Stimulated activated naive CD8-positive, alpha-beta T cell treated with anti-CD3 and anti-CD28 coated beads, Interleukin-15, Interleukin-2, amounts not matched to agents 100 ng/mL and 50 ng/mL, for 24 hours (primary cell): ENCODE data around the gene ITLN1.
"Not testable (repeated sequence)": the region's sequence is repeated elsewhere in the genome, so short reads cannot be mapped to it uniquely, and the experiment has no call there.

ENCODE experiments used
- H3K27ac Mint-ChIP-seq: one replicate; pipeline ENCODE4 v1.8.0; 2021; ENCODE audit warnings: mild to moderate bottlenecking, mixed read lengths
- H3K27me3 Mint-ChIP-seq: one replicate; pipeline ENCODE4 v1.8.0; 2021; ENCODE audit warnings: mixed read lengths
- H3K36me3 Mint-ChIP-seq: one replicate; pipeline ENCODE4 v1.8.0; 2021; ENCODE audit warnings: low read depth, mixed read lengths
- H3K4me1 Mint-ChIP-seq: one replicate; pipeline ENCODE4 v1.8.0; 2021; ENCODE audit warnings: low read depth, mixed read lengths
- H3K4me3 Mint-ChIP-seq: one replicate; pipeline ENCODE4 v1.8.0; 2021; ENCODE audit warnings: mild to moderate bottlenecking, mixed read lengths
- H3K9me3 Mint-ChIP-seq: one replicate; pipeline ENCODE4 v1.8.0; 2021; ENCODE audit warnings: mixed read lengths

Gene ITLN1

DNA sequence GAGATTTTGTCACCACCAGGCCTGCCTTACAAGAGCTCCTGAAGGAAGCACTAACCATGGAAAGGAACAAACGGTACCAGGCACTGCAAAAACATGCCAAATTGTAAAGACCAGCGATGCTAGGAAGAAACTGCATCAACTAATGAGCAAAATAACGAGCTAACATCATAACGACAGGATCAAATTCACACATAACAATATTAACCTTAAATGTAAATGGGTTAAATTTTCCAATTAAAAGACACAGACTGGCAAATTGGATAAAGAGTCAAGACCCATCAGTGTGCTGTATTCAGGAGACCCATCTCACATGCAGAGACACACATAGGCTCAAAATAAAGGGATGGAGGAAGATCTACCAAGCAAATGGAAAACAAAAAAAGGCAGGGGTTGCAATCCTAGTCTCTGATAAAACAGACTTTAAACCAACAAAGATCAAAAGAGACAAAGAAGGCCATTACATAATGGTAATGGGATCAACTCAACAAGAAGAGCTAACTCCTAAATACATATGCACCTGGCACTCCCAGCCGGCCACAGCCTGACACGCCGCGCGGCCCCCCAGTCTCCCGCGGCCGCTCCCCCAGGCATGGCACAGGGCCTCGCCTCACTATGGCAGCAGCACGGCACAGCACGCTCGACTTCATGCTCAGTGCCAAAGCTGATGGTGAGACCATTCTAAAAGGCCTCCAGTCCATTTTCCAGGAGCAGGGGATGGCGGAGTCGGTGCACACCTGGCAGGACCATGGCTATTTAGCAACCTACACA, 9.6 kb upstream of the ITLN1 start:
- not testable (repeated sequence) for H3K4me3 Mint-ChIP-seq, H3K27me3 Mint-ChIP-seq, H3K27ac Mint-ChIP-seq, H3K4me1 Mint-ChIP-seq, H3K36me3 Mint-ChIP-seq
- H3K9me3 Mint-ChIP-seq, result peaks cover 10% of the 10 kb centered on the region

DNA sequence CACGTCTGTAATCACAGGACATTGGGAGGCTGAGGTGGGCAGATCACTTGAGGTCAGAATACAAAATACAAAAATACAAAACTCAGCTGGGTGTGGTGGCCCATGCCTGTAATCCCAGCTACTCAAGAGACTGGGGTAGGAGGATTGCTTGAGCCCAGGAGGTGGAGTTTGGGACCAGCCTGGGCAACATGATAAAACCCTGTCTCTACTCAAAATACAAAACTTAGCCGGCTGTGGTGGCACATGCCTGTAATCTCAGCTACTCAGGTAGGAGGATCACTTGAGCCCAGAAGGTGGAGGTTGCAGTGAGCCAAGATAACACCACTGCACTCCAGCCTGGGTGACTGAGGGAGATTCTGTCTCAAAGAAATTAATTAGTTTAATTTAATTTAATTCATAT, 6.5 kb upstream of the ITLN1 start:
- Mint-ChIP-seq H3K9me3 (peaks cover 10% of the 10 kb centered on the region), H3K27me3 (peaks cover 4% of the 10 kb centered on the region), H3K36me3 (no peaks in the 10 kb centered on the region)

DNA sequence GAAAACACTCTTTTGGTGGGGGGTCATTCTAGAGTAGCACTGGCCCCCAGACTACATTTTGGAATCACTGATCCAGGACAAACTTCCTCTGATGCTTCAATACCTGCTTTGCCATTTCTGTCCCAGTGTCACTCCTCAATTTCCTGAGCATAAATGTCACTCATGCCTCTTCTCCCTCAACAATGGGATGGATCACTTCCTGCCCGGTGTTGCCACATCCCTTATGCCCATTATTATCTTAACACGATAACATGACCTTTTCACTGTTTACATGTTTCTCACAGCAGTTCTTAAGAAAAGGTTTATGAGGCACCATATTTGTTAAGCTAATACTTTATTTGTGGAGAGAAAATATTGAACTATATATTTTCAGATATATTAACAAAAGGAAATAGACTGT, 3.9 kb upstream of the ITLN1 start:
- no peak overlapping the region for H3K4me3 Mint-ChIP-seq
- H3K36me3 Mint-ChIP-seq, result no peaks in the 10 kb centered on the region
- no peak overlapping the region for H3K27ac Mint-ChIP-seq
- H3K9me3 Mint-ChIP-seq, result peaks cover 5% of the 10 kb centered on the region
- no peaks in the 10 kb centered on the region for H3K27me3 Mint-ChIP-seq
- H3K4me1 Mint-ChIP-seq, result peaks cover 6% of the 10 kb centered on the region

More for the DNA sequence above, 6.5 kb upstream of the ITLN1 start:
- no peaks in the 10 kb centered on the region for H3K4me1 Mint-ChIP-seq
- no peak overlapping the region for H3K27ac Mint-ChIP-seq
- H3K4me3 Mint-ChIP-seq, result no peak overlapping the region

DNA sequence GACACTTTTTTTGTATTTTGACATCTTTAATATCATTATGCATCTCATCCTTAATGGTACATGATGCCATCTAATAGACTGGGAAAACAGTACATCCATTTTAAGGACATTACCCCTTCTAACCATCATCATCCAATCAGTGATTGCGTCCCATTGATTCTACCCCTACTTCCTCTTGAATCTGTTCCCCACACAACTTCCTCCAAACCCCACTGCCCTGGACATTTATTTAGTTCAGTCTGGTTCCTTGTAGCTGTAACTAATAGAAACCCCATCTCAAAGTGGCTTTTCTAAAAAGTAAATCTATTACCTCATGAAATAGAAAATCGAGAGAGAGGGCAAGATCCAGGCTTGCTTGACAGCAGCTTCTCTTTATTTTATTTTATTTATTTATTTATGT, 2.1 kb upstream of the ITLN1 start:
- Mint-ChIP-seq H3K4me3 (no peak overlapping the region), H3K27ac (no peak overlapping the region), H3K36me3 (no peaks in the 10 kb centered on the region), H3K27me3 (no peaks in the 10 kb centered on the region), H3K4me1 (peaks cover 6% of the 10 kb centered on the region), H3K9me3 (no peaks in the 10 kb centered on the region)

DNA sequence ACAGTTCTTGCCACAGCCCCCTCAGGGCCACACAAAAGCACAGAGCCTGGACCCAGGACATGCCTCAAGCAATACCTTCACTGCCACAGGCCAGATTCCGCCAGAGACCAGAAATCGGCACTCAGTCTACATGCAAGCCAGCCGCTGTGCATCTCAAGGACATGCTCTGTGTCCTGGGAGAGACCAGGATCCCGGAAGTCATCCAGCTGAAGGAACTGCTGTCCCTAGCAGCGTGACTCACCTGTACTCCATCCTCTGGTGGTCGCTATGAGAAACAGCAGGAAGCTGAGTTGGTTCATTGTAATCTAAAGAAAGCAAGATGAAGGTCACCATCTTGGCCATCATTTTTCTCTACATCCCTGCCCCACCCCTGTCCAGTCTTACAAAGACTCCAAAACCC, 401 bp downstream of the ITLN1 start:
- Mint-ChIP-seq H3K4me3 (no peak overlapping the region), H3K27ac (no peak overlapping the region)

DNA sequence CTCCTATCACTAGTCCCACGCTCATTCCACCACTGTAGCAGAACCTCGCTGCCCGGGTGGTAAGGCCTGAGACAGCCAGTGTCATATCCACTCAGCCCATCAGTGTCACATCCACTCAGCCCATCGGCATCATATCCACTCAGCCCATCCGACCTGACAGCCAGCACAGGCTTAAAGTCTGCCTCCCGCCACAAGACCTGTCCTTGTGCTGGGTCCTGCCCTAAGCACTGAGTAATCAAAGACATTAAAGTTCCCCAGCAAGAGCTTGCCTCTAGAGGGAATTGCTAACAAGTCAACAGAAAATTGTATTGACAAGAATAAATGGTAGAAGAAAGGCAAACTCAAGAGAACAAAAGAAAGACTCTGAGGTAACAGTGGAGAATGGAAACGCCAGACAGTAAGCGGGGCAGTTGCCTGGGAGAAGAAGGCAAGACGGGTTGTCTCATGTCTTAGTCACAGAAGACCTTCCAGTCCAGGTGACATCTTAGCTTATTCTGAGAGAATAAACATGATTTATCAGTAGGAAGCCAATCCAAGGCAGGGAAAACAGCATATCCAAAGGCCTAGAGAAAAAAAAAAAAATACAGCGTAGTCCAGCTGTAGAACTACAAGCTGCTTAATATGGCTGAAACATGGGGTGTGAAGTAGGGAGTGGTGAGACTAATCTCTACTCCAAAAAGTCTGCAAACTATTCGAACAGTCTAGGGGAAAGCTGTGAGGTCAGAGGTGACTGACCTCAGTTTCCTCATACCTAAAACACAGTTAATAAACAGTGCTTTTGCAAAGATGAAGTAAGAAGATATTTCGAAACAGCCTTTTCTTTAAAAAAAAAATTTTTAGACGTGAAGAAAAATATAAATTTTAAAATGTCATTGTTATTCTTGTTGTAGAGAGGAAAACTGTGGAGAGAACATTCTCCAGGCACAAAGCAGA, 1.1 kb downstream of the ITLN1 start:
- Mint-ChIP-seq H3K9me3 (no peaks in the 10 kb centered on the region), H3K4me1 (peaks cover 9% of the 10 kb centered on the region)

More for the DNA sequence above, 401 bp downstream of the ITLN1 start:
- Mint-ChIP-seq H3K36me3 (no peaks in the 10 kb centered on the region), H3K4me1 (peaks cover 6% of the 10 kb centered on the region), H3K27me3 (no peaks in the 10 kb centered on the region), H3K9me3 (no peaks in the 10 kb centered on the region)

DNA sequence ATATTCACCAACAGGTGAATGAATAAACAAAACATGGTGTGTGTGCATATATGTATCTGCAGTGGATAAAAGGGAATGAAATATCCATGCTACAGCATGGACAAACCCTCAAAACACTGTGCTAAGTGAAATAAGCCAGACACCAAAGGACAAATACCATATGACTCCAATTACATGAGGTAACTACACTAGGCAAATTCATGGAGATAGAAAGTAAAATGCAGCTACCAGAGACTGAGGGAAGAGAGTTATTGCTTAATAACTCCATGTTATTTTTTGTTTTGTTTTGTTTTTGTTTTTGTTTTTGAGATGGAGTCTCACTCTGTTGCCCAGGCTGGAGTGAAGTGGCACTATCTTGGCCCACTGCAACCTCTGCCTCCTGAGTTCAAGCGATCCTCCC, 2.4 kb downstream of the ITLN1 start:
- no peak overlapping the region for H3K4me3 Mint-ChIP-seq
- no peak overlapping the region for H3K27ac Mint-ChIP-seq
- H3K9me3 Mint-ChIP-seq, result no peaks in the 10 kb centered on the region
- no peaks in the 10 kb centered on the region for H3K27me3 Mint-ChIP-seq
- peaks cover 11% of the 10 kb centered on the region for H3K4me1 Mint-ChIP-seq
- no peaks in the 10 kb centered on the region for H3K36me3 Mint-ChIP-seq

More for the DNA sequence above, 1.1 kb downstream of the ITLN1 start:
- no peak overlapping the region for H3K27ac Mint-ChIP-seq
- H3K4me3 Mint-ChIP-seq, result no peak overlapping the region
- H3K36me3 Mint-ChIP-seq, result no peaks in the 10 kb centered on the region
- no peaks in the 10 kb centered on the region for H3K27me3 Mint-ChIP-seq

DNA sequence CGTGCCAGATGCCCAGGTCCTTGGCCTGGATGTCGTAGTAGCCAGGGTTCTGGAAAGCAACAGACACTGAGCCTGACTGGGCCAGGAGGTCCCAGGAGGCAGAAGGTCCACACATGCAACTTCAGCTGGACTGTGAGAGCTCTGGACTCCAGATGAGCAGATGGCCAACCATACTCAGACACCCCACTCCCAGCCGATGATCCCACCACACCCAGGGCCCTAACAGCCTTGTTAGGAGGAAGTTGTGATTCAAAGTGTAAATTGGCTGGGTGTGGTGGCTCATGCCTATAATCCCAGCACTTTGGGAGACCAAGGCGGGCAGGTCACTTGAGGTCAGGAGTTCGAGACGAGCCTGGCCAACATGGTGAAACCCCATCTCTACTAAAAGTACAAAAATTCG, 3.7 kb downstream of the ITLN1 start:
- not testable (repeated sequence) for H3K36me3 Mint-ChIP-seq, H3K4me3 Mint-ChIP-seq, H3K27ac Mint-ChIP-seq, H3K27me3 Mint-ChIP-seq, H3K9me3 Mint-ChIP-seq
- H3K4me1 Mint-ChIP-seq, result peaks cover 21% of the 10 kb centered on the region

DNA sequence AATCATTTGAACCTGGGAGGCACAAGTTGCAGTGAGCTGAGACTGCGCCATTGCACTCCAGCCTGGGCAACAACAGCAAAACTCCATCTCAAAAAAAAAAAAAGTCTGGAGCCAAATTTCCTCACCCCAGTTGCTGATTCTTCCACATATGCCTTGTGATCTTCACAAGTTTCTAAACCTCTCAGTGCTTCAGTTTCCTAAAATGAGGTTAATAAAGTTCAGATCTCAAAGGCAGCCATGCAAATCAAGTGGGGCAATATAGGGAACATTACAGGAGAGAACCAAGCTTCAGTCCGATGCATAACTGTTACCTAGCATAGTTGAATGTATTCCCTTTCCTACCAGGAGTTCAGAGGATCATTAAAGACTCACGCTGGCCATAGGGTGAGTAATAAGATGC, 4.8 kb downstream of the ITLN1 start:
- H3K27ac Mint-ChIP-seq, result no peak overlapping the region
- no peaks in the 10 kb centered on the region for H3K36me3 Mint-ChIP-seq
- H3K9me3 Mint-ChIP-seq, result no peaks in the 10 kb centered on the region
- no peak overlapping the region for H3K4me3 Mint-ChIP-seq
- H3K4me1 Mint-ChIP-seq, result peaks cover 22% of the 10 kb centered on the region
- H3K27me3 Mint-ChIP-seq, result no peaks in the 10 kb centered on the region

DNA sequence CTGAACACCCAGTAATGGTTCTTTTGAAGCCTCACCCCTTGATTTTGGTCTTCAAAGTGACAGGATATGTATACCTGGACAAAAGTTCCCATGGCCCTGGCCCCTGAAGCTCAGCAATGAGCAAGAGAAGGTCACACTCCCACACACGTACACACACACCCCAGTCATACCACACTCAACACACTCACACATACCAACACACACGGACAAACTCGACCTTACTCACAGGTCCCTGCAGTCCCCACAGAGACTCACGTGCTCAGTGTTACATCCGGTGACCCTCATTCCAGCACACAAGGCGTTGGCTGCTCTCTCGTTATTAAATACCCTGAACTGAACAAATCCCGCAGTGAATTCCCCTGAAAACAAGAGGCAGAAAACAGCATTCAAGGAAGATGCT, 5.9 kb downstream of the ITLN1 start:
- no peaks in the 10 kb centered on the region for H3K9me3 Mint-ChIP-seq
- H3K36me3 Mint-ChIP-seq, result no peaks in the 10 kb centered on the region
- H3K27ac Mint-ChIP-seq, result no peak overlapping the region
- H3K4me3 Mint-ChIP-seq, result no peak overlapping the region
- H3K4me1 Mint-ChIP-seq, result peaks cover 24% of the 10 kb centered on the region
- H3K27me3 Mint-ChIP-seq, result no peaks in the 10 kb centered on the region

DNA sequence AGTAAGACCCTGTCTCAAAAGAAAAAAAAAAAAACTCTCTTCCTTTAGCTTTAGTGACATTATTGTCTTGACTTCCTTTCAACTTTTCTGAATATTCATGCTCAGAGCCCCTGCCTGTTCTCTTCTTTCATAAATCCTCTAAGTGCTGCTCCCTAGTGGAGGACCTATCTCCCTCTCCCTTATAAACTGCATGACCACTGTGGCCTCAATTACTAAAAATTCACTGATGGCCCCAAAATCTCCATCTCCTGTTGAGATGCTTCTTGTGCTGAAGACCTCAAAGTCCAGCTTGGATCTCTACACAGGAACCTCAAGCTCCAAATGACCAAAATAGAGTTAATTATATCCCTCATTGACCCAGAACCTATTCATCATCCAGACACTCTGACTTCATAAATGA, 7.8 kb downstream of the ITLN1 start:
- Mint-ChIP-seq H3K9me3 (no peaks in the 10 kb centered on the region), H3K4me3 (no peak overlapping the region), H3K27ac (no peak overlapping the region), H3K27me3 (no peaks in the 10 kb centered on the region), H3K36me3 (no peaks in the 10 kb centered on the region), H3K4me1 (peaks cover 24% of the 10 kb centered on the region)

DNA sequence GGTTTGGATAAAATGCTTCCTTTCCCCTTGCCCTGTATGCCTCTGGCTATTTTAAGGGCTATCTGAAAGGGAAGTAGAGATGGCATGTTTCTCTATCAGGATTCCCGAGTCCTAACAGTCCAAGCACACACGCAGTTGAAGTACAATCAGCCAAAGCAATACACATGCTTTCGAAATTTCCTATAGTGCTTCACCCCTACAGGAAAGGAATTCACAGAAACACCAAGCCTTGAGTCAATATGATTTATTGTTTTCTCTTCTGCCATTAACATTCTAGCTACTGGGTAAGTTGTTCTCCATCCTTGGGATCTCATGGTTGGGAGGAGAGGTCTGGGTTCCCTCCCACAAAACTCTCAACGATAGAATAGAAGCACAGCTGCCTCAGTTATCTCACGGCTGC, 8.7 kb downstream of the ITLN1 start:
- H3K4me1 Mint-ChIP-seq, result peaks cover 25% of the 10 kb centered on the region
- H3K4me3 Mint-ChIP-seq, result no peak overlapping the region
- H3K27ac Mint-ChIP-seq, result no peak overlapping the region
- no peaks in the 10 kb centered on the region for H3K9me3 Mint-ChIP-seq
- no peaks in the 10 kb centered on the region for H3K36me3 Mint-ChIP-seq
- H3K27me3 Mint-ChIP-seq, result no peaks in the 10 kb centered on the region

DNA sequence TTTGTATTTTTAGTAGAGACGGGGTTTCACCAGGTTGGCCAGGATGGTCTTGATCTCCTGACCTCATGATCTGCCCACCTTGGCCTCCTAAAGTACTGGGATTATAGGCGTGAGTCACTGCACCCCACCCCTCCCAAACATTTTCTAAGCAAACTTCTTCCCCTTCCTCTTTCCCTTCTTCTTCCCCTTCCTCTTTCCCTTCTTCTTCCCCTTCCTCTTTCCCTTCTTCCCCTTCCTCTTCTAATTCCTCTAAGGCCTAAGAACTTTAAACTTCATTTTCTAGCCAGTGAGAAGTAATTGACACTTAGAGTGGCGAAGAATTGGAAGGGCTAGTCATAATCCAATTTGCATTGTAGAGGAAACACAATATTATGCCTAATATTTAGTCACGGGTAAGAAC, 9.4 kb downstream of the ITLN1 start:
- not testable (repeated sequence) for H3K27ac Mint-ChIP-seq, H3K36me3 Mint-ChIP-seq, H3K4me3 Mint-ChIP-seq, H3K27me3 Mint-ChIP-seq, H3K9me3 Mint-ChIP-seq
- H3K4me1 Mint-ChIP-seq, result peaks cover 27% of the 10 kb centered on the region

DNA sequence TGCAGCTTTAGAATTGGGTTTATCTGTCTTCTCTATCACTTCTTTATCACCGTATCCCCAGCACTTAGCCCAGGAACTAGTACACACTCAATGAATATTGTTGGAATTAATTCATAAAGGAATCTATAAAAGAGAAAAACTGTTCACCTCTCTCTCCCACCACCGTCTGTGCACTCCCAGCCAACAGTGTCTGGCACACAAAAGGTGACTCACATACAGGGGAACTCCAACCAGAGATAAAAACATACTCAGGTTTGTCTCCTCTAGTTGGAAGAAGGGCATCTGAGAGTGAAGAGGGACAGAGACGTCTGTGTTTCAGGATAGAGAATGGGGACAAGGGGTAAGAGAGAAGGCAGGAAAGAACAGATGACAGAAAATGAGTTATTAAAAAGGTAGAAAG, 10.0 kb downstream of the ITLN1 start:
- Mint-ChIP-seq H3K4me3 (no peak overlapping the region), H3K36me3 (no peaks in the 10 kb centered on the region), H3K27me3 (no peaks in the 10 kb centered on the region), H3K27ac (no peak overlapping the region), H3K9me3 (no peaks in the 10 kb centered on the region), H3K4me1 (peaks cover 27% of the 10 kb centered on the region)

DNA sequence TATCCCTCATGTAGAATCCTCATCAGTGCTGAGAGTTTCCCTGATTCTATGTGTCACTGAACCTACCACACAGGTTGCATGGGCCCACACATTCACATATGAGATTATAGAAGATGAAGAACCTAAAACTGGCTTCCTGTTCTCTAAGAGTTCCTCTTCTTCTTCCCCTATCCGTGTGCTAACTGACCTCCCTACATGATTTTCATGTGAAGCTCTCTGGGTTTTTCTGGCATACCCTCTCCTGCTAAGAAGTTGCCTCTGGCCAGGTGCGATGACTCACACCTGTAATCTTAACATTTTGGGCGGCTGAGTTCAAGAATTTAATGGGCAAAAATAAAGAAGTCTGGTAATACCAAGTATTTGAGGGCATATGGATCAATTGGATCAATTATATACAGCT, 16.8 kb downstream of the ITLN1 start:
- no peak overlapping the region for H3K4me3 Mint-ChIP-seq
- H3K9me3 Mint-ChIP-seq, result no peaks in the 10 kb centered on the region
- H3K27me3 Mint-ChIP-seq, result no peaks in the 10 kb centered on the region
- H3K36me3 Mint-ChIP-seq, result no peaks in the 10 kb centered on the region
- H3K4me1 Mint-ChIP-seq, result peaks cover 26% of the 10 kb centered on the region
- no peak overlapping the region for H3K27ac Mint-ChIP-seq
